Measurements from ENCODE around the gene HEATR3. TPM values are rescaled to one million over a fixed set of nuclear protein-coding genes. Genes with fewer than 3 reads are reported as not detected.
A peak's percentile ranks its signal among the peaks of the same experiment; 100 is the strongest.

The HEATR3 gene
- total and polyA plus RNA-seq, 2 of the 13 experiments (the other 11 are each of a cell fraction or from before 2014, with no cell fraction given), result 22.4 to 52.4 TPM

GRCh38 chr16:50152807-50153595 is 87.2 kb downstream of the HEATR3 start, which contains the start of gene TENT4B (continued):
- peak; percentile 92 for TF ChIP-seq ZFYVE20 (CRISPR knock-in tag; IDR thresholded peaks at IDR 0.05; ENCODE audit: borderline replicate concordance, low read depth)
- TF ChIP-seq ARID4A (CRISPR knock-in tag; IDR thresholded peaks at IDR 0.05; ENCODE audit: borderline replicate concordance), result peak; percentile 88
- no peak for TF ChIP-seq PLSCR1 (CRISPR knock-in tag; IDR thresholded peaks at IDR 0.05; ENCODE audit: borderline replicate concordance)
- no peak for TF ChIP-seq MAF1 (CRISPR knock-in tag; IDR thresholded peaks at IDR 0.05; ENCODE audit: borderline replicate concordance)
- no peak for TF ChIP-seq STAT6 (CRISPR knock-in tag; IDR thresholded peaks at IDR 0.05; ENCODE audit: borderline replicate concordance)
- TF ChIP-seq MBD4 (IDR thresholded peaks at IDR 0.05; ENCODE audit: borderline replicate concordance, low read length), result no peak
- TF ChIP-seq PRDM10 (CRISPR knock-in tag; IDR thresholded peaks at IDR 0.05; ENCODE audit: low read depth), result no peak
- TF ChIP-seq ZFP36 (IDR thresholded peaks at IDR 0.05; ENCODE audit: borderline replicate concordance, low read depth, low read length, partially characterized antibody), result no peak
- TF ChIP-seq ZNF770 (CRISPR knock-in tag; IDR thresholded peaks at IDR 0.05), result peak; percentile 61
- TF ChIP-seq ZNF160 (CRISPR knock-in tag; IDR thresholded peaks at IDR 0.05), result peak; percentile 57; the same call in 1 of the 2 replicates
- TF ChIP-seq ZNF256 (CRISPR knock-in tag; conservative IDR thresholded peaks at IDR 0.05), result no peak

All from HepG2 (cell line).